Spleen (tissue), 11 donors: ENCODE results near the gene POTEF. TPM values are rescaled to one million over a fixed set of nuclear protein-coding genes. Genes with fewer than 3 reads are reported as not detected.
"Not testable (repeated sequence)": the region's sequence is repeated elsewhere in the genome, so short reads cannot be mapped to it uniquely, and the experiment has no call there.

ENCODE experiments used
- DNase-seq: peaks from one replicate; pipeline ENCODE4 v3.0.0-alpha.2; 2020
- H3K27ac ChIP-seq, 8 donors: fragments of 200-600 bp; sonication (generic) in 7 of 8; 1 replicate in 4 of 8; 2 replicates in 4 of 8; pipeline versions ENCODE4 v1.5.0 to v1.8.0; 2016 to 2021; ENCODE audit warnings: inconsistent platforms in 4 of 8, mild to moderate bottlenecking in 4 of 8, moderate library complexity in 1 of 8
- H3K27me3 ChIP-seq, 7 donors: fragments of 200-600 bp; sonication (generic) in 6 of 7; replicated peaks in 1 of 7; 1 replicate in 4 of 7; 2 replicates in 3 of 7; pipeline versions ENCODE4 v1.5.0 to v1.8.0; 2016 to 2021; ENCODE audit warnings: inconsistent platforms in 3 of 7, mild to moderate bottlenecking in 1 of 7
- H3K36me3 ChIP-seq, 6 donors: fragments of 200-600 bp; sonication (generic) in 5 of 6; 1 replicate in 4 of 6; 2 replicates in 2 of 6; pipeline versions ENCODE4 v1.5.0 to v1.8.0; 2016 to 2021; ENCODE audit warnings: inconsistent platforms in 2 of 6
- H3K4me1 ChIP-seq, 6 donors: fragments of 200-600 bp; sonication (generic) in 5 of 6; 1 replicate in 3 of 6; 2 replicates in 3 of 6; pipeline versions ENCODE4 v1.5.0 to v1.8.0; 2016 to 2021; ENCODE audit warnings: inconsistent platforms in 3 of 6
- H3K4me3 ChIP-seq, 8 donors: fragments of 200-600 bp; sonication (generic) in 7 of 8; 1 replicate in 4 of 8; 2 replicates in 4 of 8; pipeline versions ENCODE4 v1.5.0 to v1.8.0; 2016 to 2021; ENCODE audit warnings: inconsistent platforms in 4 of 8, mild to moderate bottlenecking in 4 of 8, moderate library complexity in 2 of 8
- H3K9me3 ChIP-seq, 8 donors: fragments of 200-600 bp; sonication (generic) in 7 of 8; 1 replicate in 4 of 8; 2 replicates in 4 of 8; pipeline versions ENCODE4 v1.5.0 to v1.8.0; 2016 to 2021; ENCODE audit warnings: inconsistent platforms in 4 of 8
- POLR2A ChIP-seq, 3 donors: fragments of 450-650 bp; IDR thresholded peaks; one replicate each; pipeline ENCODE4 v1.5.1; 2017; ENCODE audit warnings: antibody characterized with exemption in 3 of 3, mild to moderate bottlenecking in 1 of 3
- POLR2AphosphoS5 ChIP-seq, 3 donors: sonication (generic); formaldehyde crosslinking; IDR thresholded peaks; one replicate each; pipeline ENCODE4 v1.5.1; 2017; ENCODE audit warnings: antibody characterized with exemption in 3 of 3
- WGBS, 5 donors: extraction: QIAGEN DNeasy Blood & Tissue Kit in 3 of 5; methylation state at CpG; one replicate each; pipeline versions ENCODE4 v1.1.5 to v1.1.7; 2013 to 2018; 5-methylcytosine and 5-hydroxymethylcytosine counted together
- intact Hi-C: fragments of 100-400 bp; cut with DNase I; formaldehyde crosslinking; loops from one replicate; pipeline ENCODE4 v1.15.0; 2023; ENCODE audit warnings: low total_unique reads
- polyA plus RNA-seq, 3 donors: library from polyadenylated mRNA; stranded (reverse); fragments of 200-250 nt; gene quantifications; one replicate each; pipeline ENCODE4 v1.2.1, GENCODE V29; 2013
- total RNA-seq, 7 donors: library from RNA; depleted of rRNA in 3 of 7; stranded (reverse); fragments of >200 nt in 3 of 7; fragmentation: NEBNext Ultra II Directional in 4 of 7; extraction: Animal tissue kit (Norgen Biotek cat#: 25700) in 4 of 7; gene quantifications; one replicate each; pipeline versions ENCODE4 v1.1.0 to v1.2.1, GENCODE V29; 2016 to 2021
- TF ChIP-seq, protein P1 (sequence below), 11 experiments: fragments of 200-600 bp in 7 of 11; fragments of 450-650 bp in 4 of 11; sonication (generic) in 4 of 11; IDR thresholded peaks in 8 of 11; conservative IDR thresholded peaks in 3 of 11; 1 replicate in 7 of 11; 2 replicates in 4 of 11; pipeline versions ENCODE4 v1.4.0 to v1.8.0; 2016 to 2021; ENCODE audit warnings: antibody characterized with exemption in 11 of 11, inconsistent platforms in 4 of 11, mild to moderate bottlenecking in 1 of 11
- donor health status: healthy with polysubstance abuse.
- donor health status: DM: no; HTN: no; CAD: no; lungs with moderate emphysema.
- donor health status: DM: no; HTN: no; CAD: no.
- donor health status: Bipolar disorder and iron deficiency.
- donor health status: healthy.
- donor health status: DM: no; HTN: no; CAD: no.
- donor health status: DM: yes; HTN: yes; CAD: no.

Gene POTEF
- total and polyA plus RNA-seq, 10 donors = not detected

DNA sequence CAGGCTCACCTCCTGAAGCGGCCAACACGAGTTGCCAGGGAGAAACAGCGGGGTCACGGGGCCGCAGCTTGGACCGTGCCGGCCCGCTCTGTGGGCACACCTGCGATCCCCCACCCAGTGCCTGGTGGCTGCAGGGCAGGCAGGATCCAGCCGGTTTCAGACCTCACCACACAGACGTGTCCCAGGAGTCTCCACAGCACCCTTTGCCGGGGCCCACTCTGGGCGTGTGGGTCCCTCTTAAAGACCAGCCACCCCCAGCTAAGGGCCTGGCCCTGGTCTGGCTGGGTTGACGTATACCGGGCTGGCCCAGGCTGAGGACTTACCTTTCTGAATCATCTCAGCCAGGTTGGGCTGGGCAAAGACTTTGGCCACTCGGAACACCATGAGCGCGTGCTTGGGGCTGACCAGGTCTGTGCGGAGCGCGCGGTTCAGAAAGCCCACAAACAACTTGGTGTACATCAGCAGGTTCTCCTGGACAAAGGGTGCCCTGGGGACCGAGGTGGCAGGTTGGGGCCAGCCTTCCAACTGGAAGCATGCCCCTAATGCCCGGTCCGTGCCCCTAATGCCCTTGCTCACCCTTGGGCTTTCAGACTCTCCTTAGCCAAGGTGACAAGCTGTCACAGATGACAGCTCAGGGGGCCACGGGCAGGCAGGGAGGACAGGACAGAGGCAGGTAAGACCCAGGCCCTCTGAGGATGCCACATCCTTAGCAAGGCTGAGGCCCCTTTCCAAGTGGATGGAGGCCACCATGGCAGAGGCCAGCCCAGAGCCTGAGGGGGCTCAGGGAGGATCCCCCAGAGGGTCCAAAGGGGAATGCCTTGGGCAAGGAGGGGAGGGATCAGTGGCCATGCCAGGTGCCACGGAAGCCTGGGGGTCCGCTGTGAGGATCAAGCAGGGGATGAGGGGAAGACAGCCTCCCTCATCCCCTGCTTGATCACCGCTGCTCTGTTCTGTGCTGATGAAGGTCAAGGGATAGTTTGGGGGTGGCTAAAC, 26.0 kb upstream of the POTEF start:
- DNase-seq = peak; percentile 74
- H3K36me3 ChIP-seq = peaks cover 0 to 90% (median 39%) of the 10 kb centered on the region in 6 donors

DNA sequence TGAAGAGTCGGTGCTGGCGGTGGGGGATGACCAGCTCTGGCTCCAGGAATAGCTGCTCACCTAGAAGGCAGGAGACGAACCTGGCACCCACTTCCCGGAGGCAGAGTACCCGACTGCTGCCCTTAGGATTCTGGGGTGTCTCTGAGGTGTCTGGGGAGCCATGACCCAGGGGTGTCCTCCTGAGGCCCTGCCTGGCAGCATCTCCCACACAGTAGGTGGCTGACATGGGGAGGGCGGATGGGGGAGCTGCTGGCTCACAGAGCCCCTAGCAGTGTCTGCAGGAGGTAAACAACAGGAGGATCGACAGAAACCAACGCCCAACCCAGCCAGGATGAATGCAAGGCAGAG, 25.4 kb upstream of the POTEF start:
- peaks cover 0 to 31% (median 10%) of the 10 kb centered on the region in 6 donors for H3K4me1 ChIP-seq
- intact Hi-C loops, H3K9me3 ChIP-seq, H3K27me3 ChIP-seq, H3K27ac ChIP-seq, H3K4me3 ChIP-seq: not testable (repeated sequence)
- peak; percentile 53 for DNase-seq
- WGBS, 5 donors = 90 to 100% (median 94%) methylated on average over 3 to 8 of the region's 8 CpGs
- H3K36me3 ChIP-seq = peaks cover 0 to 83% (median 37%) of the 10 kb centered on the region in 6 donors

More for the DNA sequence above, 26.0 kb upstream of the POTEF start:
- H3K27me3 ChIP-seq = no peaks in the 10 kb centered on the region
- H3K4me1 ChIP-seq = peaks cover 0 to 31% (median 10%) of the 10 kb centered on the region in 6 donors
- TF ChIP-seq POLR2A (IDR thresholded peaks at IDR 0.05) = no peak
- no peak for TF ChIP-seq POLR2AphosphoS5 (IDR thresholded peaks at IDR 0.05)
- TF ChIP-seq, protein P1, sequence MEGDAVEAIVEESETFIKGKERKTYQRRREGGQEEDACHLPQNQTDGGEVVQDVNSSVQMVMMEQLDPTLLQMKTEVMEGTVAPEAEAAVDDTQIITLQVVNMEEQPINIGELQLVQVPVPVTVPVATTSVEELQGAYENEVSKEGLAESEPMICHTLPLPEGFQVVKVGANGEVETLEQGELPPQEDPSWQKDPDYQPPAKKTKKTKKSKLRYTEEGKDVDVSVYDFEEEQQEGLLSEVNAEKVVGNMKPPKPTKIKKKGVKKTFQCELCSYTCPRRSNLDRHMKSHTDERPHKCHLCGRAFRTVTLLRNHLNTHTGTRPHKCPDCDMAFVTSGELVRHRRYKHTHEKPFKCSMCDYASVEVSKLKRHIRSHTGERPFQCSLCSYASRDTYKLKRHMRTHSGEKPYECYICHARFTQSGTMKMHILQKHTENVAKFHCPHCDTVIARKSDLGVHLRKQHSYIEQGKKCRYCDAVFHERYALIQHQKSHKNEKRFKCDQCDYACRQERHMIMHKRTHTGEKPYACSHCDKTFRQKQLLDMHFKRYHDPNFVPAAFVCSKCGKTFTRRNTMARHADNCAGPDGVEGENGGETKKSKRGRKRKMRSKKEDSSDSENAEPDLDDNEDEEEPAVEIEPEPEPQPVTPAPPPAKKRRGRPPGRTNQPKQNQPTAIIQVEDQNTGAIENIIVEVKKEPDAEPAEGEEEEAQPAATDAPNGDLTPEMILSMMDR (IDR thresholded peaks at IDR 0.05 in 8 of 11, conservative IDR thresholded peaks at IDR 0.05 in 3 of 11) = no peak
- no peak overlapping the region for H3K27ac ChIP-seq
- WGBS, 5 donors = 95 to 97% (median 96%) methylated on average over 24 to 29 of the region's 29 CpGs
- H3K9me3 ChIP-seq = no peaks in the 10 kb centered on the region
- intact Hi-C loops = no loop called here
- H3K4me3 ChIP-seq = no peak overlapping the region

DNA sequence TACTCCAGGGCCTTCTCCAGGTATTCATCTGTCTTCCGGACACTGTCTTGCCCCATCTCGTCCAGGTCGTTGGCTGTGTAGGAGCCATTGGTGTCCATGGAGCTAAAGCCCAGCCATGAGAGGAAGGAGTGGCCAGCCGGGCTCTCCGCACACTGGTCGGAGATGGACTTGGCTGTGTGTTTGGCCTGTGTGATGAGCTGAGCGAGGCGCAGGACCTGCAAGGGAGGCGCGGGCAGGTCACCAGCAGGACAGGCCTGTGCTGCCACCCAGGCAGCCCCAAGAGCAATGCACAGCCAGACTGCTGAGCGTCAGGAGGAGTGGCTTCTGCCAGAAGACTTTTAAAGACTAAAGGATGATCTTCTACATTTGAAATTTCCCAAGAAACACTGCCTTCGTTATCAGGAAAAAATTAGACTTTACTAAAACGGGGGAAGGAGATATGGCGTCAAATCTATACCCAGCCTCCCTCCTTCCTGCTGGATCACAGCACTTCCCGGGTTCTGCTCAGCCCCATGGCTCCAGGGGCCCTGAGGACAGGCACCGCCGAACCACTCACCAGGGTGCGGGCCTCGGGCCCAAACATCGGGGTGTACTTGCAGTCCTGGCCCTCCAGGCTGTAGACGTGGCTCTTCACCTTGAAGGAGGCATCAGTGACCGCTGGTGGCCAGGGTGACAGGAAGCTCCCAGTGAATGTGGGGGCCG, 24.9 kb upstream of the POTEF start:
- WGBS, 5 donors = 91 to 96% (median 94%) methylated on average over 15 to 23 of the region's 23 CpGs
- intact Hi-C loops, H3K9me3 ChIP-seq, H3K27me3 ChIP-seq, H3K4me3 ChIP-seq, H3K27ac ChIP-seq: not testable (repeated sequence)
- H3K4me1 ChIP-seq = peaks cover 0 to 26% (median 10%) of the 10 kb centered on the region in 6 donors
- peaks cover 0 to 78% (median 35%) of the 10 kb centered on the region in 6 donors for H3K36me3 ChIP-seq
- DNase-seq = peak; percentile 48

DNA sequence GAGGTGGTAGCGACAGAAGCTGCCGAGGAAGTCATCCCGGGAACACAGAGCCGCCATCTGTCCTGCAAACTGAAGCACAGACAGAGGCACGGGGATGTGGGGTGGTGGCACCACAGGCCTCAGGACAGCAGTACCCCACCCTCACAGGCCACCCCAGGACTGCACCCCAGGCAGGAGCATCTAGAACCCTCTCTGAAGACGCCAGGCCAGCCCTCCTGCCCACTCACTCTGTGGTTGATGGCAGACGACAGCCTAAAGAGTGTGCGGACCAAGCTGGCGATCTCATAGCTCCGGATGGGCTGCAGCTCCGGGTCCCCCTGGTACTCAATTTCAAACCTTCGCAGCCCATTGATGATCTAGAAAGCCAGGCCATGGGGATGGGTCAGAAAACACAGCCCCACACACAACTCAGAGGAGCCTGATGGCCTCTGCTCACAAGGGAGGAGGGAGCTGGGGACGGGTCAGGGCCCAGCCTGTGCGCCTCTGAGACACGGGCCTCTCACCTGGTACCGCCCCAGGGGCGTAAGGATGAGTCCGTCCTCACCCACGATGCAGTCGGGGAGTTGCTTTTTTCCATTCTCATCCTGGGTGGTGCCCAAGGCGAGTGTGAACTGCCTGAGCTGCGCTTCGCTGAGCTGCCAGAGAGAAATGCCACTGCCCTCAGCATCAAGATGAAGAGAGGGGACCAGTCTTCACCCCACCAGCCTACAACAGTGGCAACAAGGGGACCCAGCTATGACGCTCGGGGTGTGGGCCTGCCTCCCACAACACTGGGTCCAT, 24.0 kb upstream of the POTEF start:
- Histone ChIP-seq H3K4me1 (peaks cover 0 to 18% (median 6%) of the 10 kb centered on the region in 6 donors), H3K36me3 (peaks cover 0 to 70% (median 35%) of the 10 kb centered on the region in 6 donors), H3K4me3 (no peak overlapping the region), H3K27ac (no peak overlapping the region), H3K9me3 (no peaks in the 10 kb centered on the region), H3K27me3 (no peaks in the 10 kb centered on the region)
- DNase-seq = peak; percentile 61
- intact Hi-C loops = no loop called here
- 89 to 96% (median 94%) methylated on average over 21 to 25 of the region's 25 CpGs for WGBS, 5 donors
- TF ChIP-seq POLR2AphosphoS5 (IDR thresholded peaks at IDR 0.05) = no peak
- TF ChIP-seq, protein P1 (IDR thresholded peaks at IDR 0.05 in 8 of 11, conservative IDR thresholded peaks at IDR 0.05 in 3 of 11) = no peak
- no peak for TF ChIP-seq POLR2A (IDR thresholded peaks at IDR 0.05)

DNA sequence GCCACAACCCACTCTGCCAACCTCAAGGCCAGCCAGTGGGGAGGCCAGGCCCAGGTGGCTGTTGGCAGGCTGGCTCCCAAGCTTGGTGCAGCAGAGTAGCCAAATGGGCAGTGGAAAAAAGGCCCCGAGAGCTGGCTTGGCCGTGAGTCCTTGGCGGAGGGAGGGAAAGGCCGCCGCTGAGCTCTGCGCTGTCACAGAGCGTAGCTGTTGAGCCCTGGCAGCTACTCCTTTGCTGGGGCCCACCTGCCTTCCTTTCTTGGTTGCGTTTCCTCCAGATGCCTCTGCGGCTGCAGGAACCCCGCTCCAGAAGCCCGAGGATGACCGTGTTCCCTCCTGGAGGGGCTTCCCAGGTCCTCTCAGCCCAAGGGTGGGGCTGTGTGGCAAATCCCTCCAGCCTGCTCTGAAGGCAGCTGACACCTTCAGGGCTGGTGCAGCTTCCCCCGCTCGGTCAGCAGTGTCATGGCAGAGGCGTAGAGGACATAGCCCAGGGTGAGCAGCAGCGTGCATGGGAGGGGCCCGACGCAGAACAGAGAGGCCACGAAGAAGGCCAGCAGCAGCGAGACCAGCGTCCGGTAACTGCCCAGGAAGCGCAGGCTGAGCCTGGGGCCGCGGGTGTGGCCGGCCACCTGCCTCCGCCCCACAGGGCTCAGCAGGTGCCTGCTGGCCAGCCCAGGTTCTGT, 23.3 kb upstream of the POTEF start:
- H3K27me3 ChIP-seq, intact Hi-C loops, H3K4me3 ChIP-seq, H3K9me3 ChIP-seq, H3K27ac ChIP-seq: not testable (repeated sequence)
- DNase-seq = peak; percentile 53
- peaks cover 0 to 10% (median 2%) of the 10 kb centered on the region in 6 donors for H3K4me1 ChIP-seq
- H3K36me3 ChIP-seq = peaks cover 0 to 62% (median 33%) of the 10 kb centered on the region in 6 donors
- 94 to 97% (median 95%) methylated on average over 15 to 27 of the region's 27 CpGs for WGBS, 5 donors

DNA sequence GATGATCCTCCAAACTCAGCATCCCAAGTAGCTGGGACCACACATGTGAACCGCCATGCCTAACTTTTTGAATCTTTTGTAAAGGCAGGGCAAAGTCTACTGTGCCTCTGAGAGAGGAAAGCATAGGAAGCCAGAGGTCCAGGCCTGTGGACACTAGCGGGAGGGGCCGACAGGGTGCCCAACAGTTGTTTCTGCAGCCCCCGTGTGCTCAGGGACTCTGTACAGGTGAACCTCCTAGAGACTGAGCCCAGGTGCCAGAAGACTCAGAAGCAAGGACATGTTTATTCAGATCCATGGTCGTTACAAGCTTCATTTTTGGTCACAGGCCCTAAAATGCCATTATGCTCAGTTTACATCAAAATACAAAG, 22.1 kb upstream of the POTEF start:
- intact Hi-C loops, H3K27me3 ChIP-seq, H3K4me3 ChIP-seq, H3K4me1 ChIP-seq, H3K9me3 ChIP-seq, H3K27ac ChIP-seq: not testable (repeated sequence)
- WGBS, 5 donors = 67 to 73% (median 72%) methylated on average over 4 to 5 of the region's 5 CpGs
- peak; percentile 45 for DNase-seq
- peaks cover 0 to 53% (median 32%) of the 10 kb centered on the region in 6 donors for H3K36me3 ChIP-seq
